T follicular helper cell (primary cell): ENCODE data around the gene SLC43A3.

ENCODE experiments used
- DNase-seq: peaks from one replicate; pipeline ENCODE4 v3.0.0-alpha.2; 2020; ENCODE audit warnings: low read depth

SLC43A3 gene

GRCh38 chr11:57427727-57428082 is 784 bp upstream of the SLC43A3 start:
- no peak for DNase-seq

GRCh38 chr11:57426439-57426928 is 437 bp downstream of the SLC43A3 start:
- no peak for DNase-seq

- DNase-seq, result no peak
Measured at GRCh38 chr11:57425565-57426438, 1.1 kb downstream of the SLC43A3 start.

GRCh38 chr11:57424792-57425564 is 1.9 kb downstream of the SLC43A3 start:
- DNase-seq, result peak; percentile 64

GRCh38 chr11:57424137-57424791 is 2.7 kb downstream of the SLC43A3 start:
- no peak for DNase-seq

- no peak for DNase-seq
Measured at GRCh38 chr11:57422669-57423068, 4.3 kb downstream of the SLC43A3 start.

- DNase-seq, result no peak
Measured at GRCh38 chr11:57421805-57422204, 5.1 kb downstream of the SLC43A3 start.

GRCh38 chr11:57421066-57421465 is 5.9 kb downstream of the SLC43A3 start:
- DNase-seq, result no peak

GRCh38 chr11:57419146-57419545 is 7.8 kb downstream of the SLC43A3 start:
- no peak for DNase-seq

- DNase-seq, result no peak
Measured at GRCh38 chr11:57418131-57418530, 8.8 kb downstream of the SLC43A3 start.

- DNase-seq, result no peak
Measured at GRCh38 chr11:57417056-57417455, 9.9 kb downstream of the SLC43A3 start.

GRCh38 chr11:57416436-57416835 is 10.5 kb downstream of the SLC43A3 start:
- DNase-seq, result no peak

GRCh38 chr11:57414612-57415212 is 12.2 kb downstream of the SLC43A3 start:
- DNase-seq, result no peak

- no peak for DNase-seq
Measured at GRCh38 chr11:57413681-57414080, 13.2 kb downstream of the SLC43A3 start.

- no peak for DNase-seq
Measured at GRCh38 chr11:57410287-57410686, 16.6 kb downstream of the SLC43A3 start.

GRCh38 chr11:57409321-57410100 is 17.4 kb downstream of the SLC43A3 start:
- DNase-seq, result no peak

- DNase-seq, result no peak
Measured at GRCh38 chr11:57408771-57409170, 18.1 kb downstream of the SLC43A3 start.

- DNase-seq, result no peak
Measured at GRCh38 chr11:57407941-57408475, 18.9 kb downstream of the SLC43A3 start.

GRCh38 chr11:57407010-57407920 is 19.7 kb downstream of the SLC43A3 start:
- no peak for DNase-seq
